Erythroblast (primary cell): ENCODE data around the gene NRXN3.

ENCODE experiments used
- GATA1 ChIP-seq: IDR thresholded peaks from 2 replicates; pipeline ENCODE4 v1.6.1; 2011; ENCODE audit warnings: low read depth, mild to moderate bottlenecking, control low read depth, low read length, moderate library complexity
- POLR2A ChIP-seq: IDR thresholded peaks from 2 replicates; pipeline ENCODE4 v1.6.1; 2011; ENCODE audit warnings: mild to moderate bottlenecking, low read length

DNA sequence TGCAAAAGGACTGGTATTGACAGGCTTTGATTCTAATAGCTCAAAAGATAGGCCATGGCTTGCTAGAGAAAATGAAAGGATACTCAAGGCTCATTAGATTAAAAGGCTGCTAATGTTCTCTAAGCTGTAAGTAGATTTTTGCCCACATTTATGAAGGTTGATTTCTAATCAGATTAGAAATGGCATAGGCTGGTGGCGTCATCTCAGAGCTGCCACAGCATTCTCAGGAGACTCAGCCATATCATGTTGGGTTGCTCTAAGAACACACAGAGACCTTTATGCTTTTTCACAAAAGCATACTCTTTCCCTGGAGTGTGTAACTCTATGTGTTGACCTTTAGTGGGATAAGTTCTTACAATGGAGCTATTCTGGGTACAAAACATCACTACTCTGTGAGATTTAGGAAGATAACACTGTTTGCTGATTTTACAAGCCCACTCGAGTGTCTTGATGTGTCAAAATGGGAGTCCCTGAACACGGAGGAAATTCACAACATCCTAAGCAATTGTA is 576.0 kb downstream of the NRXN3 start:
- TF ChIP-seq POLR2A, result no peak
- no peak for TF ChIP-seq GATA1
